GM13977 (cell line): Measurements from ENCODE around the gene CARD9.

ENCODE experiments used
- DNase-seq: peaks from one replicate; pipeline ENCODE4 v3.0.0; 2012; ENCODE audit warnings: low spot score
- in situ Hi-C: fragments of 300-500 bp; cut with MboI; formaldehyde crosslinking; loops from one replicate; pipeline ENCODE4 v1.12.0; 2022; ENCODE audit warnings: low sequenced_read_pairs, low pct_unique_long_range_greater_than_20kb, mixed read lengths, inconsistent platforms; ENCODE audit not compliant: unreplicated experiment
- TF ChIP-seq, protein P1 (sequence below): IDR thresholded peaks from 2 replicates; pipeline ENCODE4 v1.5.1; 2012; ENCODE audit warnings: mild to moderate bottlenecking, control low read depth; ENCODE audit not compliant: insufficient read depth; ENCODE audit errors: extremely low read depth, missing control alignments

CARD9 gene

DNA sequence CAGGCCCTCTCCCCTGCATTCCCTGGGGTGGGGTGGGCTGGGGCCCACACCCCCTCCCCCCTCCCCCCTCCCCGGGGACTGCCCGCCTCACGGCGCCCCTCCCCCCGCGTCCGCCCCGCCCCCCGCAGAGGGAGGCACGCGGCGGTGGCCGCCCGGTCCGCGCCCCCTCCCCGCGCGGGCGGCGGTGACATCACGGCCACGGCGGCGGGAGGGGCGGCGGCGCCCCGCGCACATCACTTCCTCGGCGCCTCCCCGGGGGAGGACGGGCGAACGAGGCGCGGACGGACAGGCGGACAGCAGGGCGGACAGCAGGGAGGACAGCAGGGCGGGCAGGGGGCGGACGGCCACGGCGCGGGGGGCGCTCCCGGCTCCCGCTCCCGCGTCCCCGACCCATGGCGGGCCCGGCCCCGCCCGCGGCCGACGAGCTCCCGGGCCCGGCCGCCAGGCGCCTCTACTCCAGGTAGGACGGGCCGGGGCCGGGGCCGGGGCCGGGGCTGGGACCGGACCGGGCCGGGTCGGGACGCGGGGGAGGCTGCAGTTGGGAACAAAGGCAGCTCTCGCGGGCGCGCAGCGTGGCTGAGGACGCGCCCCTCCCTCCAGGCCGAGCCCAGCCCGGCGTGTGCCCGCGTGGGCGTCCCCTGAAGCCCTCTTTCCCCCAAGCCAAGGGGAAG lies 46.0 kb downstream of the CARD9 start, which contains the start of gene GPSM1:
GPSM1 (plus strand) TSS at position 236 of the 671 bp plus-strand sequence; CDS start at position 393, 157 bp downstream.
- in situ Hi-C loops = no loop called here
- DNase-seq = peak; percentile 74
- TF ChIP-seq, protein P1, sequence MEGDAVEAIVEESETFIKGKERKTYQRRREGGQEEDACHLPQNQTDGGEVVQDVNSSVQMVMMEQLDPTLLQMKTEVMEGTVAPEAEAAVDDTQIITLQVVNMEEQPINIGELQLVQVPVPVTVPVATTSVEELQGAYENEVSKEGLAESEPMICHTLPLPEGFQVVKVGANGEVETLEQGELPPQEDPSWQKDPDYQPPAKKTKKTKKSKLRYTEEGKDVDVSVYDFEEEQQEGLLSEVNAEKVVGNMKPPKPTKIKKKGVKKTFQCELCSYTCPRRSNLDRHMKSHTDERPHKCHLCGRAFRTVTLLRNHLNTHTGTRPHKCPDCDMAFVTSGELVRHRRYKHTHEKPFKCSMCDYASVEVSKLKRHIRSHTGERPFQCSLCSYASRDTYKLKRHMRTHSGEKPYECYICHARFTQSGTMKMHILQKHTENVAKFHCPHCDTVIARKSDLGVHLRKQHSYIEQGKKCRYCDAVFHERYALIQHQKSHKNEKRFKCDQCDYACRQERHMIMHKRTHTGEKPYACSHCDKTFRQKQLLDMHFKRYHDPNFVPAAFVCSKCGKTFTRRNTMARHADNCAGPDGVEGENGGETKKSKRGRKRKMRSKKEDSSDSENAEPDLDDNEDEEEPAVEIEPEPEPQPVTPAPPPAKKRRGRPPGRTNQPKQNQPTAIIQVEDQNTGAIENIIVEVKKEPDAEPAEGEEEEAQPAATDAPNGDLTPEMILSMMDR = no peak

DNA sequence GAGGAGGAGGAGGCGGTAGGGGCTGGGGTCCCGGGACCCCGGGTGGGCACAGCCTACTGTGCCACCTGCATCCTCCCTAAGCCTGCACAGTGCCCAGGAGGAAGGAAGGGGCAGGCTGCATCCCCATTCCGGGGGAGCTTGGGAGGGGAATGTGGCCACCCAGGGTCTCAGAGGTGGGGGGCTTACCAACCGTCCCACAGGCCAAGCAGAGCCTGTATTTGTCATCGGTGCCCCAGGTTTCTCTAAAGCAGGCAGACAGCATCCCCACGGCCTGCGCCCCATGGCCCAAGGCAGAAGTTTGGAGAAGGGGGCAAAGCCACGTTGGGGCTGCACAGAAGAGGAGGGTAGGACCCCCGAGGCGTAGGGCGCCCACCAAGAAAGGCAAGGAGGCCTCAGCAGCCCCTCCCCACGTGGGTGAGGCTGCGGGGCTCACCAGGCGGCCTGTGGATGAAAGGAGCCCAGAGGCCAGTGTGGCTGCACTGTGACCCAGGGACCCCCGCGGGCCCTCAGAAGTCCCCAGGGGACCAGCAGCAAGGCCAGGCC lies 46.6 kb downstream of the CARD9 start:
- TF ChIP-seq, protein P1 = no peak
- in situ Hi-C loops = no loop called here
- no peak for DNase-seq

DNA sequence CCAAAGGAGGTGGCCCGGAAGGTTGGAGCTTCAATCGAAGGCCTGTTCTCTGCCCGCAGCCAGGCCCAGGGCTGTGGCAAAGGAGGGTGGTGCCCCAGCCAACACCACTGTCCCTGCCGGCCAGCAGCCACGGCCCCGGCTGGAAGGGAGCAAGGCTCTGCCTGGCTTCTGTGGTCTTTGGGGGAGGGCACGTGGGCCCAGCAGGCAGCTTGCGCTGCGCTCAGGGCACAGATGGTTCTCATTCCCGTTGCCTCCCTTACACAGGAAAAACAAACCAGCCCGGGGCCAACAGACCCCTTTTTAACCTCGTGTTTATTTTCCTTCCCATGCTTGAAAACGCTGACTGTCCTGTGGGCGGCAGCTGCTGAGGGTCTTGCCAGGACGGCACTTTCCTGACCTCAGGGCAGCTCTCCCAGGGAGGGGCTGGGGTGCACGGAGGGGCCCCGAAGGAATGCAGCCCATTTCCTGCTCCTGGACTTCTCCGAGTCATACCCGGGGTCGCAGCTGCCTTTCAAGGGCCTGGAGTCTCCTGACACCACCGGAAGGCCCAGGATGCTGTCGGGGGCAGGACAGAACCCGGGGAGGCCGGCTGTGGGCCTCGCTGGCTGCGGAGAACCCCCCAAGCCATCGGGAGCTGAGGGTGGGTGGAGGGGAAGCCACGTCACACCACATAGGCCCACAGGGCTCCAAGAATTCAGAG lies 47.3 kb downstream of the CARD9 start:
- TF ChIP-seq, protein P1 = no peak
- in situ Hi-C loops = no loop called here
- no peak for DNase-seq

DNA sequence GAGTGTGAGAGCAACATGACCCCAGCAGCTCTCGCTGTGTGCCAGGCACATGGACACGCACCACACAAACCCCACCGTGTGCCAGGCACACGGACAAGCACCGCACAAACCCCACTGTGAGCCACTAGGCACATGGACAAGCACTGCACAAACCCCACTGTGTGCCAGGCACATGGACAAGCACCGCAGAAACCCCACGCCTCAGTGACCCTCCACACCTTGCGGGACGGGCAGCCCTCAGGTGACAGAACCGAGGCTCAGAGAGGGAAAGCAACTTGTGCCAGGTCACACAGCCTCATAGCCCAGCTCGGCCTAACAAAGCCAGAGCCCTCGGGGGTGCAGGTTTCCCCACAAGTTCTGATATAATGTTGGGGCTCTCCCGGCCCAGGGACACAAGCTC lies 48.1 kb downstream of the CARD9 start:
- DNase-seq = no peak
- in situ Hi-C loops = no loop called here
- TF ChIP-seq, protein P1 = no peak

DNA sequence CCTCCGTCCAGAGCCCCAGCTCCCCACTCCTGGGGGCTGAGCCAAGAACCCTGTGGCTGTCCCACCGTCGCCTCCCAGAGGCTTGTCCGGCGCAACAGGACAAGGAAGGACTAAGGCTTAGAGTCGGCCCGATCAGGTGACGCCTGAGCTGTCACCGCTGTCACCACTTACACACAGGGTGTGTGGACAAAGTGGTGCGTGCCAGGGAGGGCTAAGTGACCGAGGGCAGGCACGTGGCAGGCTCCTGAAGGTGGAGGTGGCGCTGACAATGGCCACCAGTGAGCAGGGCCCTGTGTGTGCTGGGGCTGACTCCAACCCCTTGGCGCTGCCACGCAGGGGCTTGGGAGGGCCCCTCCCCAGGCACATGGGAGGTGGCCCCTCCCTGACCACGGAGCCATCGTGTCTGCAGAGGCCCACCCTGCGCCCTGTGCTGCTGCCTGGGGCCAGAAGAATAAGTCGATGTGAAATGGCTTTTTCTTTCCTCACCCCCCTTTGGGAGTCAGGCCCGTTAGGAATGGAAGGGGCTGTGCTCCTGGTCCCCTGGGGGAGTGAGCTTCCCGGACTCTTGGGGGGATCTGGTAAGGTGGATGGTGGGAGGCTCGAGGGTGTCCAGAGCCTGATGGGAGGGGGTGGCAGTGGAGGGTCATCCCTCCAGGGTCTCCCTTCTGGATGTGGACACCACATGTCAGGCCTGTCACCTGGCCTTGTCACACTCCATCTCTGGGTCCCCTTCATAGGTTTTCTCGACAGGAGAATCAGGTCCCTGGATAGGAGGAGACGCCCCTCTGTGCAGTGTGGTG lies 48.8 kb downstream of the CARD9 start:
- TF ChIP-seq, protein P1 = no peak
- DNase-seq = no peak
- in situ Hi-C loops = no loop called here

DNA sequence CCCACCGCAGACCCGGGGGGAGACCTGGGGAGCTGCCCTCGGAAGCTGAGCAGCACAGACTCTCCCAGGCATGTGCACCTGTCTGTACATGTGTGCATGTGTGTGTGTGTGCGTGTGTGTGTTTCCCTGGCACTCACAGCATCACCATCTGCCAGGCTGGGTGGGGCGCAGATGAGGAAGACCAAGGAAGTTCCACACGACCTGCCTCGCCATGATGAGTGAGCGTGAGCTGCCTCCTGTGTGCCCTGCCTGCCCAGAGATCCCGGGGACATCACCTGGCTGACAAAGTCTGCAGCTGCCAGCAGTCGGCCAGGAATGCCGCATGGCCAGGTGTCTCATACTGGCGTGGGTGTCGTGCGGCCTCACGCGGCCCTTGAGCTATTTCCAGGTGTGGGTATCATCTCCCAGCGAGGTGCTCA lies 50.1 kb downstream of the CARD9 start:
- in situ Hi-C loops = no loop called here
- no peak for DNase-seq
- TF ChIP-seq, protein P1 = no peak
